ENCODE data around the gene BICRA.
A peak's percentile ranks its signal among the peaks of the same experiment; 100 is the strongest.

BICRA gene

DNA sequence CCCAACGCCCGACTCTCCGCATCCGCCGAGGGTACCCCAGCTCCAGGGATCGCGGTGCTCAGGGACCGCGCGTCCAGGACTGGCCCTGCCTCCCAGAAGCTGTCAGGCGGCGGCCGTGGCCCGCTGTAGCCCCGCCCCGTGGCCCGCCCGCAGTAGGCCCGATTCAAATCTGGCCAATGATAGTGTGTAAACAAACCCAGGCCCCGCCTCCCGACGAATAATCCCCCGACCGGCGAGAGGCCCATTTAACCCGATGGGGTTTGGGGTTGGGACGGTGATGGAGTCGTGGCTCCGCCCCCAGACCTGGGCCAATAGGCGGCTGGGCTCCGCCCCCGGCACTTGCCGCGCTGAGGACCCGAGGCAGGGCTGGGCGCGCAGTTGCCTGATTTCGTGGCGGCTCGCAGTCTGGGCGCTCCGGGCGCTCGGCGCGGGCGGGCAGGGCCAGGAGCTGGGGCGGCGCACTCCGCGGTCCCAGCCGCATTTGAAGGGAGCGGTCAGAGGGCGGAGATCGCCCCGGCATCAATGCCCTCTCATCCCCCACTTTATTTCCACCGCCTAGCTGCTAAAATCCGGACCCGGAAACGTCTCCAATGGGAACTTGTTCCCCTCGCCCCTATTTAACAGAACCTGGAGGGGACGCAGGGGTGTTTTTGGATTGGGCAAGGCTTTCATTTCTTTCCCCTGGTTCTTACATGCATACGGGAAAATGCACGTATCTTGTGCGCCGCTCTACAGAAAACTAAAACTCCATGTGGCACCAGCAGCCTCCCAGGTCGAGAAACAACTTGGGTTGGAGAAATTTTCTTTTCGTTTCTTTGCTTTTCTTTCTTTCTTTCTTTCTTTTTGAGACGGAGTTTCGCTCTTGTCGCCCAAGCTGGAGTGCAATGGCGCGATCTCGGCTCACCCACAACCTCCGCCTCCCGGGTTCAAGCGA, 8.4 kb upstream of the BICRA start:
- peak overlapping the region; percentile 74 to 83 (median 77) for H3K27ac Mint-ChIP-seq
- peak overlapping the region; percentile 78 to 89 (median 79) for H3K4me3 Mint-ChIP-seq
- H3K27me3 Mint-ChIP-seq (ENCODE audit: low read depth) = peaks cover 15% of the 10 kb centered on the region
- no peaks in the 10 kb centered on the region for H3K36me3 Mint-ChIP-seq (ENCODE audit: low read depth)
- TF ChIP-seq, protein P1, sequence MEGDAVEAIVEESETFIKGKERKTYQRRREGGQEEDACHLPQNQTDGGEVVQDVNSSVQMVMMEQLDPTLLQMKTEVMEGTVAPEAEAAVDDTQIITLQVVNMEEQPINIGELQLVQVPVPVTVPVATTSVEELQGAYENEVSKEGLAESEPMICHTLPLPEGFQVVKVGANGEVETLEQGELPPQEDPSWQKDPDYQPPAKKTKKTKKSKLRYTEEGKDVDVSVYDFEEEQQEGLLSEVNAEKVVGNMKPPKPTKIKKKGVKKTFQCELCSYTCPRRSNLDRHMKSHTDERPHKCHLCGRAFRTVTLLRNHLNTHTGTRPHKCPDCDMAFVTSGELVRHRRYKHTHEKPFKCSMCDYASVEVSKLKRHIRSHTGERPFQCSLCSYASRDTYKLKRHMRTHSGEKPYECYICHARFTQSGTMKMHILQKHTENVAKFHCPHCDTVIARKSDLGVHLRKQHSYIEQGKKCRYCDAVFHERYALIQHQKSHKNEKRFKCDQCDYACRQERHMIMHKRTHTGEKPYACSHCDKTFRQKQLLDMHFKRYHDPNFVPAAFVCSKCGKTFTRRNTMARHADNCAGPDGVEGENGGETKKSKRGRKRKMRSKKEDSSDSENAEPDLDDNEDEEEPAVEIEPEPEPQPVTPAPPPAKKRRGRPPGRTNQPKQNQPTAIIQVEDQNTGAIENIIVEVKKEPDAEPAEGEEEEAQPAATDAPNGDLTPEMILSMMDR (IDR thresholded peaks at IDR 0.05; ENCODE audit: unreplicated experiment in 3 of 3) = no peak
- H3K9me3 Mint-ChIP-seq = no peaks in the 10 kb centered on the region
- H3K4me1 Mint-ChIP-seq = peaks cover 14% of the 10 kb centered on the region

DNA sequence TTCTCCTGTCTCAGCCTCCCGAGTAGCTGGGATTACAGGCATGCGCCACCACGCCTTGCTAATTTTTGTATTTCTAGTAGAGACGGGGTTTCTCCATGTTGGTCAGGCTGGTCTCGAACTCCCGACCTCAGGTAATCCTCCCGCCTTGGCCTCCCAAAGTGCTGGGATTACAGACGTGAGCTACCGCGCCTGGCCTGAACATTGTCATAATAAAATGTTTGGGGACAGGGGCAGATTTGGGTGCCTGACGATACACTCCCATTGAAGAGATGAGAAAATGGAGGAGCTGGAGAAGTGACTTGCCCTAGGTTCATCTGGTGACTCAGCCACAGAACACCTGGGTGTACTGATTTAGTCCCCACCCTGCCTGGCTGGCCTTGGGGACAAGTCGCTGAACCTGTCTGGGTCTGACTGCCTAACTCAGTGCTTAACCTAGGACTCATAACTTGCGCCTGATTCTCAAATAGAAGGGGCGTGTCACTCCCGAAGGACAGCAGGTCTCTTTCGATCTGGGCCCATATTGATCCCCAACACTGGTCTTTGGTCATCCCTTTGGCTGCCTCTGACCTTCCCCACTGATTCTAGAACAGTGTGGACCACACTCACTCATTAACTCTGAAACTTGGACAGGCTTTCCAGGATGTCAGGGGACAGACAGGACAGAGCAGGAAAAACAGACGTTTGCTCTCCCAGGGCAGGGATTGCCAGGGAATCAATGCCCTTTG, 7.6 kb upstream of the BICRA start:
- Mint-ChIP-seq H3K27ac (peak overlapping the region; percentile 74 to 83 (median 77)), H3K4me3 (peak overlapping the region; percentile 78 to 89 (median 79)), H3K36me3 (ENCODE audit: low read depth) (no peaks in the 10 kb centered on the region), H3K27me3 (ENCODE audit: low read depth) (peaks cover 15% of the 10 kb centered on the region), H3K9me3 (no peaks in the 10 kb centered on the region), H3K4me1 (peaks cover 14% of the 10 kb centered on the region)
- TF ChIP-seq, protein P1 (IDR thresholded peaks at IDR 0.05; ENCODE audit: unreplicated experiment in 3 of 3) = no peak

DNA sequence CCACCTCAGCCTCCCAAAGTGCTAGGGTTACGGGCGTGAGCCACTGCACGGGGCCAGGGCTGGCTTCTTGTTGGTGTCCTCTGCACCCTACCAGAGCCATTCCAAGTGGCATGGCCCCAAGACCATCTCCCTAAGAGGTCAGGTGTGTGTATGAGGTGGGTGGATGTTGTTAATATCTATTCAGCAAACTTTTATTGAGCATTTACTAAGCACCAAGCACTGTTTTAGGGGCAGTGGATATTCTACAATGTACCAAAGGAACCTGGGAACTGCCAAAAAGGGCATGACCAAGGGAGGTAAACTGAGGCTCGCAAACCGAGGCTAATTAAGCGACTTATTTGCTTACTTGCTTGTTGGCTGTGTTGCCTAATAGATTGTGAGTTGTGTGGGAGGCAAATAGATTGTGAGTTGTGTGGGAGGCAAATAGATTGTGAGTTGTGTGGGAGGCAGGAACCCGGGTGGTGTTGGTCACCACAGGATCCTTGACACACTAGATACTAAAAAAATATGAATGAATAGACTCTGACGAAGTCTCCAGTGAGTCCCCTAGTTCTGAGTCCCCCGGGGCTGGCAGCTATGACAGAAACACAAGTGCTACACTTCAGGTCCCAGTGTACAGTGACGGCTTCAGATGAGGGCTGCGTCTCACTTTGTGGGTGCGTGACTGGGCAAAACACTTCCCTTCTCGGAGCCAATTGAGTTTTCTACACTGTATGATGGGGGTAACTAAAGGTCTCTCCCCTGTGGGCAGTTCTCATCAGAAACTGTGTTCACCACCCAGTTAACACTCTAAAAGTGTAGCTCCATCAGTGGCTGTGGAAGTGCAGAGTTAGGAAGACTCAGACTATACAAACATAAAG, 5.0 kb upstream of the BICRA start:
- peaks cover 15% of the 10 kb centered on the region for H3K27me3 Mint-ChIP-seq (ENCODE audit: low read depth)

DNA sequence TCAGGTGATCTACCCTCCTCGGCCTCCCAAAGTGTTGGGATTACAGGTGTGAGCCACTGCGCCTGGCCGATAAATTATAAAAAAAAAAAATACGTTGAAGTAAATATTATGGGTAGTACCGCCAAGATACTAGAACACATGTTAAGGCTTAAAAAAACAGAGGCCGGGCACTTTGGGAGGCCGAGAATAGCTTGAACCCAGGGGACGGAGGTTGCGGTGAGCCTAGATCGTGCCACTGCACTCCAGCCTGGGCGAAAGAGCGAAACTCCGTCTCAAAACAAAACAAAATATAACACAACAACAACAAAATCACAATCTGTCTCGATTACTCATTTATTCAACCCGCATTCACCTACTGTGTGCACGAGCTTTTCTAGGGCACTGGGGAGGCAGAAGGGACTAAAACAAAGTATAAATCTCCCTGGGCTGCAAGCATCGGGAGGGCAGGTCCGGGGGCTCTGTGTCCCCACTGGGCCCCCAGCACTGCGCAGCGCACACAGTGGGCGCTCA, 1.3 kb upstream of the BICRA start:
- no peaks in the 10 kb centered on the region for H3K9me3 Mint-ChIP-seq
- TF ChIP-seq, protein P1 (IDR thresholded peaks at IDR 0.05; ENCODE audit: unreplicated experiment in 3 of 3) = no peak
- H3K4me1 Mint-ChIP-seq = peaks cover 19% of the 10 kb centered on the region

More for the DNA sequence above, 5.0 kb upstream of the BICRA start:
- H3K36me3 Mint-ChIP-seq (ENCODE audit: low read depth) = peaks cover 4% of the 10 kb centered on the region
- H3K9me3 Mint-ChIP-seq = no peaks in the 10 kb centered on the region
- TF ChIP-seq, protein P1 (IDR thresholded peaks at IDR 0.05; ENCODE audit: unreplicated experiment in 3 of 3) = no peak
- H3K4me1 Mint-ChIP-seq = peaks cover 12% of the 10 kb centered on the region
- H3K27ac Mint-ChIP-seq = peak overlapping the region in 2 of 3 experiments; percentile 43 to 50
- peak overlapping the region; percentile 31 to 56 (median 42) for H3K4me3 Mint-ChIP-seq

More for the DNA sequence above, 1.3 kb upstream of the BICRA start:
- Mint-ChIP-seq H3K27ac (peak overlapping the region; percentile 54 to 86 (median 83)), H3K27me3 (ENCODE audit: low read depth) (peaks cover 2% of the 10 kb centered on the region), H3K36me3 (ENCODE audit: low read depth) (peaks cover 4% of the 10 kb centered on the region), H3K4me3 (peak overlapping the region; percentile 83 to 92 (median 86))
